Measurements from ENCODE around the gene RPS6KA2.

- TF ChIP-seq CTCF (IDR thresholded peaks at IDR 0.05; ENCODE audit: insufficient read depth, low read length) (no peak), REST (IDR thresholded peaks at IDR 0.05; ENCODE audit: insufficient replicate concordance, low read depth) (no peak), POLR2AphosphoS5 (IDR thresholded peaks at IDR 0.05; ENCODE audit: low read depth) (no peak), GABPA (IDR thresholded peaks at IDR 0.05; ENCODE audit: low read depth) (no peak)
Measured at GRCh38 chr6:166584853-166585429, 42.1 kb downstream of the RPS6KA2 start.

Measured in HL-60 (cell line).